NCI-H2081 treated with DMSO at 0.1 percent for 48 hours (cell line): ENCODE measurements around the gene EPB41L2.
"Not testable (repeated sequence)": the region's sequence is repeated elsewhere in the genome, so short reads cannot be mapped to it uniquely, and the experiment has no call there.

Experiments
- DNase-seq: peaks from one replicate; lab custom pipeline; 2025; lab: John Stamatoyannopoulos, UW

EPB41L2 gene

GRCh38 chr6:131036143-131036542, 26.9 kb downstream of the EPB41L2 start:
- no peak for DNase-seq

GRCh38 chr6:131035582-131035981, 27.5 kb downstream of the EPB41L2 start:
- DNase-seq = no peak

GRCh38 chr6:131033631-131034030, 29.4 kb downstream of the EPB41L2 start:
- DNase-seq = no peak

GRCh38 chr6:131029626-131030297, 33.3 kb downstream of the EPB41L2 start:
- no peak for DNase-seq

- DNase-seq = no peak
These were observed 35.7 kb downstream of the EPB41L2 start for GRCh38 chr6:131027326-131027725.

- DNase-seq = no peak
These were observed 36.8 kb downstream of the EPB41L2 start for GRCh38 chr6:131026243-131026642.

- no peak for DNase-seq
These were observed 38.5 kb downstream of the EPB41L2 start for GRCh38 chr6:131024565-131024964.

GRCh38 chr6:131023834-131024504, 39.1 kb downstream of the EPB41L2 start:
- no peak for DNase-seq

- DNase-seq = no peak
These were observed 40.4 kb downstream of the EPB41L2 start for GRCh38 chr6:131022691-131023090.

GRCh38 chr6:131017962-131018361, 45.1 kb downstream of the EPB41L2 start:
- no peak for DNase-seq

- no peak for DNase-seq
These were observed 47.3 kb downstream of the EPB41L2 start for GRCh38 chr6:131015630-131016263.

GRCh38 chr6:131015025-131015591, 47.9 kb downstream of the EPB41L2 start:
- no peak for DNase-seq

- DNase-seq = no peak
These were observed 48.8 kb downstream of the EPB41L2 start for GRCh38 chr6:131014080-131014776.

- DNase-seq = no peak
These were observed 49.5 kb downstream of the EPB41L2 start for GRCh38 chr6:131013495-131013894.

GRCh38 chr6:131009790-131010189, 53.3 kb downstream of the EPB41L2 start:
- no peak for DNase-seq

GRCh38 chr6:131008965-131009364, 54.1 kb downstream of the EPB41L2 start:
- DNase-seq = not testable (repeated sequence)

GRCh38 chr6:131007964-131008363, 55.1 kb downstream of the EPB41L2 start:
- DNase-seq = not testable (repeated sequence)

GRCh38 chr6:131007286-131007685, 55.8 kb downstream of the EPB41L2 start:
- DNase-seq = no peak

- no peak for DNase-seq
These were observed 57.5 kb downstream of the EPB41L2 start for GRCh38 chr6:131005439-131006016.

- no peak for DNase-seq
These were observed 58.1 kb downstream of the EPB41L2 start for GRCh38 chr6:131004936-131005335.

GRCh38 chr6:131004387-131004755, 58.7 kb downstream of the EPB41L2 start:
- no peak for DNase-seq
